ENCODE data around the gene SLC4A4.
"Not testable (repeated sequence)": the region's sequence is repeated elsewhere in the genome, so short reads cannot be mapped to it uniquely, and the experiment has no call there.

Gene SLC4A4

GRCh38 chr4:71361476-71361875, 22.7 kb downstream of the SLC4A4 start:
- DNase-seq, result no peak

- DNase-seq, result no peak
Observed at GRCh38 chr4:71366766-71367165, 27.9 kb downstream of the SLC4A4 start.

DNA sequence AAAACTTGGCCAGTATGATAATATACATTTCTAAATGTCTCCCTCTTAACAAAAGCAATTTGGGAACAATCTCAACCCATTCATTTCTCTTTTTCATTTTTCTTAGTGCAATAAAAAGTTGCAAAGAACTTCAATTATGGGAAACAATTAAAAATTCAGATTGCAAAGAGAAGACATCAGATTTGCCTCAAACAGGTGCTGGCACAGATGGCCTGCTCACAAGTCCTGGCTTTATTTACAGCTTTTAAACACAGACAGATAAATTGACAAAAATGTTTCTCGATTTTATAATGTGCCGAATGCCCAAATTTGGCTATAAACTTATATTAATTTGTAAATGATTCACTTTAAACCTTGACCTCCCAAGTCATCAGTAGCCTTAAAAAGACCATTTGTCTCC, 28.7 kb downstream of the SLC4A4 start:
- DNase-seq, result no peak

GRCh38 chr4:71368906-71369305, 30.1 kb downstream of the SLC4A4 start:
- DNase-seq, result no peak

- DNase-seq, result no peak
Observed at GRCh38 chr4:71369536-71369935, 30.7 kb downstream of the SLC4A4 start.

DNA sequence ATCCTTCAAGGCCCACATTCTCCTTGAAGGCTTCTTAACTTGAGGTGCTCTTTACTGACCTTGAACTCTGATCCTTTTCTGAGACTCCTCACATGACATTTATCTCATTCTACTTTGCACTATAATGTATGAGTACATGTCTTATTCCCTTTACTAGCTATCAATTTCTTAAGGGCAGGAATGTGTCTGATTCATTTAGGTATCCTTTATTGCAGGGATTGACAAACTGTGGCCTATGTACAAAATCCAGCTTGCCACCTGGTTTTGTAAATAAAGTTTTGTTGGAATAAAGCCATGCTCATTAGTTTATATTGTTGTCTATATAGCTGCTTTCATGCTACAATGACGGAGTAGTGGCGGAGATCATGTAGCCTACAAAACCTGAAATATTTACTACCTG, 36.7 kb downstream of the SLC4A4 start:
- DNase-seq, result no peak

GRCh38 chr4:71377561-71377960, 38.7 kb downstream of the SLC4A4 start:
- DNase-seq, result peak; percentile 69

GRCh38 chr4:71379126-71379525, 40.3 kb downstream of the SLC4A4 start:
- no peak for DNase-seq

DNA sequence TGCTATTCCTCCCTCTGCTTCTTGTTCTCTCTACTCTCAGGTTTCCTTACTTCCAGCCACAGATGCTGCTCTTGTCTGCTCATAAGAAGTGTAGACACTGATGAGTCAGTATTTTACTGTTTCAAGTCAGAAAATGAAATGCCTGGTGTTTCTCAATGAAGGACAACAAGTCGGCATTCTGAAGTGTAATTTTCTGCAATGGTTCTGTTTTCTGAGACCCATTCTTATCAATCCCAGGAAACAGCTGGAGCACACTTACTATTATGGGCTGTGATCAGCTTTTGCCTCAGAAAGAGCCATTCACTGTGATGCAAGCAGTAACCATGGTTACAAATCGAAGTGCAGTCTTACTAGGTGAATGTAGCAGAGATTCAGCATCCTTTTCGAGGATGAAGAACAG, 42.0 kb downstream of the SLC4A4 start:
- DNase-seq, result peak; percentile 47

DNA sequence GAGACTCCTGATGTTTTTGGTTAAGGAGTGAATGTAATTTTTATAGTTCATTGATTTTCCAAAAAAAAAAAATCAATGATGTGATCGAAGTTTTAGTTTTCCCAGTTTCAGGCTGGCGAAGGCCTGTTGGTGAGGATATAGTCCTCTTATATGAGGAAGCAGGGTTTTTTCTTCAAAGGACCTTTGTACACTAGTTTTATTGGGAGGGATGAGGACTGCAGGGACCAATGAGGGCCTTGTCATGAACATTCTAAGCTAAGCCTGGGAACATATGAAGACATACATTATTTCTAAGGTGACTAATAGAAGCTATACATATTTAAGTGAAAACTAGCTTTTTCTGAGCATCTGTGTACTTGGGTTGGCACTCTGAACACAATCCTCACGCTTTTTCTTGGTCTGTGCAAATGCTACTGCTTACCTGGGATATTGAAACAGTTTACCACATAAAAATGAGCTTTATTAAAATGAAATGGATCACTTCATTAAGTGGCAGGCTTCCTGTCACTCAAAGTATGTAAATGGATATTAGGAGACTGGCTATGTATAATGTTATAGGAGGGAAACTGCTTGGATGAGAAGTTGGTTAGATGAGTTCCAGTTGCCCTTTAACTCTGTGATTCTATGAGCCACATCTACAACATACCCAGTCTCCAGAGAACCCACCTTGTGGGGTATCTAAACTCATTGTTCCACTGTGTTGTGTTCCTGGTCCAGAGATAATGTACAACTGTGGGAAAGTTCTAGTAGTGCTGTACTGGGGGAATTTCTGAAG, 43.5 kb downstream of the SLC4A4 start:
- no peak for DNase-seq

DNA sequence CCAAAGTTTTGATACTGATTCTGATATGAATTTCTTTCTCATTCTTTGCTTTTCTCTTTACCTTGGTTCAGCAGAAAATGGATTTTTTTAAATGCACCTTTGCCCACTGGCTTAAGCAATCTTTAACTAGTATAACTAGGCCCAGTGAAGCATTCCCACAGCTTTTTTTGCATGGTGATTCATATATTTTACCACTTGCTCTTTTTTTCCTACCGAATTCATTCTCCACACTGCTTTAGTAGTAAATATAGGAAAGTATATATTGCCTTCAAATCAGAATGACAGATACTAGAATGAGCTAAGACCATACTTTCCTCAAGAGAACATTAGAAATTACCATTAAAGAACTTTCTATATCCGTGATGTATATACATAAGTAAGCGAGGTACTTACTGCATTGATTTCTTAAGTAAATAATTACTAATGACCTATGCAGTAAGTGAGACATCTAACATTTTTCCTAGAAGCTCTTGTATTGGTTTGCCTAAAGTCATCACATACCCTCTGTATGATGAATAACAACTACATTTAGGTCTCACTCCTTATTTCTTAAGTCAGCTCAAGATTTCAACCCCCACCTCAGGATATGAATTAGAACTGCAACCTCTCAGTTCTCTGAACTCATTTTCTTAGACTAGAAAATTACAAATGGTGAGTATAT, 44.2 kb downstream of the SLC4A4 start:
- peak; percentile 81 for DNase-seq

GRCh38 chr4:71383984-71384383, 45.2 kb downstream of the SLC4A4 start:
- no peak for DNase-seq

DNA sequence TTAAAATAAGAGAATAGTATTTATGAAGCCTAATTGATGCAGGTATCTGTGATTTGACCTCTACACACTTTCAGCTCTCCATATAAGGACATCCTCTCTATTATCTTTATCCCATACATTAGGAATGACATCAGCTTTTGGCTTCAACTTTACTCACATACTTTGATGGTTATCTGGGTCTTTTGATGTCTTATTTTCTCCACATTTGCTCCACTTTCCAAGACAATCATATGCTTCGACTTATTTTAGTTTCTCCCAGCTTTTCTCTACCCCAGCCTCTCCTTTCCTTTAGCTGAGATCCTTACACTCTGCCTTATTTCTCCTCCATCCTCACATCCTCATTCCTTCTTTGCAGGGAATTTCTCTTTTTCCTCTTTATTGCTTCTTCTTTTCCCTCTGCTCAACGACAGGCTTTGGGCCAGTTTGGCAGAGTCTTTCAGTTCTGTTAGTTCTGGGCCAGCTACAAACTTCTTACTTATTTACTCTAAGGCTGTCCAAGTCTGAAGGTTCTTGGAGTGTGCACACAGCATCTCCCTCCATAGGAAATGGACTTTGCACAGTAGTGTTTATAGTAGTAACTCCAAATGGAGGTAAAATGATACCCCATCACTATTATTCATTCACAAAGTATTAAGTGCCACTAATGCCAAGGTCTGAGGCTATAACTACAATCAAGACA, 50.5 kb downstream of the SLC4A4 start:
- DNase-seq, result no peak

GRCh38 chr4:71392109-71392508, 53.3 kb downstream of the SLC4A4 start:
- DNase-seq, result no peak

DNA sequence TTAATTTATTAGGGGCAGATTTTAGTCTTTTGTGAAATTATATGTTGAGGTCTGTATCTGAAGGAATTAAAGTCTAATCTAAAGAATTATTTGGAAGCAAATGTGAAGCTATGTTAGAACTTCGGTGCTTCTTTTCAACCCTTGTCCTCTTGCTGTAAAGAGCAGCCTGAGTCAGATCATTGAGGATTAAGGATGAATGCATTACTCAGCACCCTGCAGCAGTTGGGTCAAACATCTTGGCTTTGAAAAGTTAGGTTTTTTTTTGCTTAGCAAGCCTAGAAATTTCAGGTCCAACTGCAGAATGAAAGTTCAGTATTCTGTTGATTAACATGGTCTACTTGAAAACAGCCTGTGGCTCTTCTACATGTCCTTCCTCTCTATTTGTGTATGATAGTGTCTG, 57.6 kb downstream of the SLC4A4 start:
- DNase-seq, result no peak

DNA sequence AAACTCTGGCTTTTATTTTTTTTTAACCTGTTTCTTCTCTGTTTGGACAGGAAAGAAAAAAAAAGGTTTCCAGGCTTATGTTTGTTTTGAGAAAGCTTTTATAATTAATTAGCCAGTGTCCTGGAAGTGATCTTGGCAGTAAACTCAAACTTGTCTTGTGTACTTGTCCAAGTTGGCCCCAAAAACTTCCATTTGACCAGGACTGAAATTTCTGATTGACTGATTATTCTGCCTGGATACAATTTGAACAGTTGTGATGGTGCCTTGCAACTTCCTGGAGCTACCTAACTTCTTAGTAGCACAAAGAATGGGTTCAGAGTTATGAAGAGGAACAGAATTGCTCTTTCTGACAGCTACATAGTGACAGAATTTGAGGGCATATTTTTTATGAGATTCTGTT, 62.0 kb downstream of the SLC4A4 start:
- no peak for DNase-seq

GRCh38 chr4:71402616-71403015, 63.8 kb downstream of the SLC4A4 start:
- no peak for DNase-seq

DNA sequence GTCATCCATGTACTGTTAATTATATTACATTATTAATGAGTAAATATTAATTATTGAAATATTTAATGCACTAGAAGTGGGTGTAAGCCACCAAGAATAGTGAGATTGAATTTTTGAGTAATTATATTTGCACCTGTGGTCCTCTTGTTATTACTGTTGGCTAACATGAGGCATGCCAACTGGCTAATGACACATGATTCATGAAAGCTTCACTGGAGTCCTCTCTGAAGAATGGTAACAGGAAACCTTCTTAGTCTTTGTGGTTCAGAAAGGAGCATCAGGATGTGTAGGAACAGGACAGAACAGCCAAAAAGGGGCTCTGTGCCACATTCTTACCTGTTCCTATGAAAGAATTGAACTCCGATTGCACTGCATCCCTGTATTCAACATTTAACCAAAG, 65.2 kb downstream of the SLC4A4 start:
- no peak for DNase-seq

DNA sequence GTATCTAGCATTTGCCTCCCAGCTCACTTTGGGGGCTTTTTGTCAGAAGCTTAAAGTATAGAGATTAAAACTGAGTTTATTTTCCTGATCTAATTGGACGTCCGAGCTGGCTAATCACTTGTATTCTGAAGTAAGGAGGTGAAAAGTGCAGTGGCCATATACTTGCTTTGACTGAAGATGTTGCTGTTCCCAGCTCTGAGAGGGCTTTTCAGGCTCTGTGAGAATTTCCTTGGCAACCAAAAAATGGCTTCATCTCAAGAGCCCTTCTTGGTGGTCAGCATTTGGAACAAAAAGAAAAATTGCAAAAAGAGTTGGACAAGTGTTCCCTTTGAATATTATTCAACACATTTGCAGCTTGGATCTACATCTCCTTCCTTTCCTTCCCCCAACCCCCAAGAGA, 67.0 kb downstream of the SLC4A4 start:
- no peak for DNase-seq

GRCh38 chr4:71406459-71406963, 67.7 kb downstream of the SLC4A4 start:
- DNase-seq, result peak; percentile 64

DNA sequence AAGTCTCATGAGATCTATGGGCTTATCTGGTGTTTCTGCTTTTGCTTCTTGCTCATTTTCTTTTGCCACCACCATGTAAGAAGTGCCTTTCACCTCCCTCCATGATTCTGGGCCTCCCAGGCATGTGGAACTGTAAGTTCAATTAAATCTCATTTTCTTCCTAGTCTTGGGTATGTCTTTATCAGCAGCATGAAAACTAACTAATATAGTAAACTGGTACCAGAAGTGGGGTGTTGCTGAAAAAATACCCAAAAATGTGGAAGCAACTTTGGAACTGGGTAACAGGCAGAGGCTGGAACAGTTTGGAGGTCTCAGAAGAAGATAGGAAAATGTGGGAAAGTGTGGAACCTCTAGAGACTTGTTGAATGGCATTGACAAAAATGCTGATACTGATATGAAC, 70.1 kb downstream of the SLC4A4 start:
- not testable (repeated sequence) for DNase-seq

GRCh38 chr4:71411981-71412380, 73.2 kb downstream of the SLC4A4 start:
- peak; percentile 45 for DNase-seq

GRCh38 chr4:71415491-71415890, 76.7 kb downstream of the SLC4A4 start:
- DNase-seq, result peak; percentile 9

DNA sequence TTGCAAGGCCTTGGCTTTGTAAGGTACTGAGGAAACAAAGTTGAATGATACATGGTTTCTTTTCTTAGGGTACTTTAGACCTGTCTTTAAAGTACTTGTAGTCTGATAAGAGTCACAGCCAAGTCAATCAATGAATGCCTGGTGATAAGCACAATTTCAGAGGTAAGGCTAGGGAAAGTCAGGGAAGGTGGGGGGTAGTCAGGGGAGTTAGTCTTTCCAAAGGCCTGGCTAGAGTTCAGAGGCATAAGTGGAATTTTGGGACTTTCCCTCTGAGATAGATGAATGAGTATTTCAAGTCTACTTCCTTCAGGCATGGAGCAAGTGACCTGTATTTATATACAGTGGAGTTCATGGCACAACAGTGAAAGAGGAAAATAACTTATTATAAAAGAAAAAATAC, 78.3 kb downstream of the SLC4A4 start:
- DNase-seq, result peak; percentile 17

Data from kidney glomerular epithelial cell (primary cell).